ENCODE data around the gene CUEDC1.

GRCh38 chr17:57938061-57938502 lies 17.1 kb downstream of the CUEDC1 start:
- TF ChIP-seq POLR2AphosphoS5 (IDR thresholded peaks at IDR 0.05; ENCODE audit: low read depth) (no peak), CTCF (IDR thresholded peaks at IDR 0.05; ENCODE audit: insufficient read depth, low read length) (no peak), GABPA (IDR thresholded peaks at IDR 0.05; ENCODE audit: low read depth) (no peak), REST (IDR thresholded peaks at IDR 0.05; ENCODE audit: insufficient replicate concordance, low read depth) (no peak), SPI1 (IDR thresholded peaks at IDR 0.05; ENCODE audit: borderline replicate concordance, low read depth) (no peak)

All from HL-60 (cell line).